Tibial artery (tissue), 4 donors: ENCODE data around the gene SLC6A7.

ENCODE experiments used
- DNase-seq, 2 donors: peaks; one replicate each; pipeline ENCODE4 v3.0.0-alpha.2; 2019
- H3K27ac ChIP-seq, 2 donors: fragments of 200-600 bp; sonication (generic) in 1 of 2; 1 replicate in 1 of 2; 2 replicates in 1 of 2; pipeline ENCODE4 v1.5.1; 2018 to 2019; ENCODE audit warnings: mild to moderate bottlenecking in 1 of 2
- H3K27me3 ChIP-seq, 2 donors: fragments of 200-600 bp; sonication (generic) in 1 of 2; one replicate each; pipeline versions ENCODE4 v1.5.1 to v1.6.0; 2016 to 2019
- H3K36me3 ChIP-seq, 3 donors: fragments of 200-600 bp; sonication (generic) in 2 of 3; one replicate each; pipeline ENCODE4 v1.5.1; 2016 to 2019; ENCODE audit warnings: mild to moderate bottlenecking in 2 of 3
- H3K4me1 ChIP-seq, 4 donors: fragments of 200-600 bp; sonication (generic) in 2 of 4; 1 replicate in 3 of 4; 2 replicates in 1 of 4; pipeline ENCODE4 v1.5.1; 2016 to 2019
- H3K4me3 ChIP-seq, 2 donors: fragments of 200-600 bp; sonication (generic) in 1 of 2; 1 replicate in 1 of 2; 2 replicates in 1 of 2; pipeline ENCODE4 v1.5.1; 2018 to 2019; ENCODE audit warnings: mild to moderate bottlenecking in 2 of 2
- H3K9me3 ChIP-seq, 3 donors: fragments of 200-600 bp; sonication (generic) in 1 of 3; one replicate each; pipeline ENCODE4 v1.5.1; 2016 to 2019
- CTCF ChIP-seq, 2 experiments: fragments of 200-600 bp in 1 of 2; fragments of 450-650 bp in 1 of 2; IDR thresholded peaks; one replicate each; pipeline ENCODE4 v1.5.1; 2017 to 2019; ENCODE audit warnings: antibody characterized with exemption in 2 of 2, mild to moderate bottlenecking in 1 of 2, moderate library complexity in 1 of 2
- intact Hi-C: fragments of 100-400 bp; cut with DNase I; formaldehyde crosslinking; loops from one replicate; pipeline ENCODE4 v1.15.0; 2023; ENCODE audit warnings: low total_unique reads

Gene SLC6A7

GRCh38 chr5:150166037-150166649 is 23.7 kb upstream of the SLC6A7 start:
- Histone ChIP-seq H3K36me3 (no peaks in the 10 kb centered on the region), H3K27me3 (peaks cover 0 to 7% of the 10 kb centered on the region in 2 donors), H3K4me3 (no peak overlapping the region), H3K27ac (no peak overlapping the region), H3K4me1 (peaks cover 0 to 36% (median 22%) of the 10 kb centered on the region in 4 donors), H3K9me3 (no peaks in the 10 kb centered on the region)
- DNase-seq, result no peak
- no peak for TF ChIP-seq CTCF (IDR thresholded peaks at IDR 0.05)
- intact Hi-C loops, result no loop called here

- peaks cover 0 to 7% of the 10 kb centered on the region in 2 donors for H3K27me3 ChIP-seq
- DNase-seq, result no peak
- no peak within 1 kb of the TSS for H3K27ac ChIP-seq
- peaks cover 0 to 28% (median 17%) of the 10 kb centered on the region in 4 donors for H3K4me1 ChIP-seq
- no peaks in the 10 kb centered on the region for H3K9me3 ChIP-seq
- intact Hi-C loops, result no loop called here
- no peaks in the 10 kb centered on the region for H3K36me3 ChIP-seq
- TF ChIP-seq CTCF (IDR thresholded peaks at IDR 0.05), result no peak
- H3K4me3 ChIP-seq, result no peak within 1 kb of the TSS
These were observed 23.0 kb upstream of the SLC6A7 start, which contains the start of gene CDX1 for GRCh38 chr5:150166650-150167511. CDX1 (plus strand) TSS chr5:150166778; CDS start chr5:150166877, 99 bp downstream.

- H3K4me3 ChIP-seq, result no peak overlapping the region
- no peaks in the 10 kb centered on the region for H3K36me3 ChIP-seq
- no peak overlapping the region for H3K27ac ChIP-seq
- TF ChIP-seq CTCF (IDR thresholded peaks at IDR 0.05), result no peak
- peaks cover 0 to 23% (median 14%) of the 10 kb centered on the region in 4 donors for H3K4me1 ChIP-seq
- H3K9me3 ChIP-seq, result no peaks in the 10 kb centered on the region
- intact Hi-C loops, result no loop called here
- DNase-seq, result no peak
- peaks cover 0 to 7% of the 10 kb centered on the region in 2 donors for H3K27me3 ChIP-seq
These were observed 22.4 kb upstream of the SLC6A7 start for GRCh38 chr5:150167512-150167850.

GRCh38 chr5:150167908-150168307 is 22.0 kb upstream of the SLC6A7 start:
- Histone ChIP-seq H3K36me3 (no peaks in the 10 kb centered on the region), H3K4me1 (peaks cover 0 to 23% (median 14%) of the 10 kb centered on the region in 4 donors), H3K9me3 (no peaks in the 10 kb centered on the region), H3K4me3 (no peak overlapping the region), H3K27me3 (peaks cover 0 to 7% of the 10 kb centered on the region in 2 donors), H3K27ac (no peak overlapping the region)
- TF ChIP-seq CTCF (IDR thresholded peaks at IDR 0.05), result no peak
- intact Hi-C loops, result no loop called here
- no peak for DNase-seq

- H3K27ac ChIP-seq, result no peak overlapping the region
- peaks cover 0 to 7% of the 10 kb centered on the region in 2 donors for H3K27me3 ChIP-seq
- peaks cover 0 to 15% (median 5%) of the 10 kb centered on the region in 4 donors for H3K4me1 ChIP-seq
- no peaks in the 10 kb centered on the region for H3K36me3 ChIP-seq
- H3K9me3 ChIP-seq, result no peaks in the 10 kb centered on the region
- DNase-seq, result no peak
- intact Hi-C loops, result no loop called here
- no peak for TF ChIP-seq CTCF (IDR thresholded peaks at IDR 0.05)
- no peak overlapping the region for H3K4me3 ChIP-seq
These were observed 21.0 kb upstream of the SLC6A7 start for GRCh38 chr5:150168864-150169263.
